ENCODE measurements around the gene IL31.

Gene IL31

DNA sequence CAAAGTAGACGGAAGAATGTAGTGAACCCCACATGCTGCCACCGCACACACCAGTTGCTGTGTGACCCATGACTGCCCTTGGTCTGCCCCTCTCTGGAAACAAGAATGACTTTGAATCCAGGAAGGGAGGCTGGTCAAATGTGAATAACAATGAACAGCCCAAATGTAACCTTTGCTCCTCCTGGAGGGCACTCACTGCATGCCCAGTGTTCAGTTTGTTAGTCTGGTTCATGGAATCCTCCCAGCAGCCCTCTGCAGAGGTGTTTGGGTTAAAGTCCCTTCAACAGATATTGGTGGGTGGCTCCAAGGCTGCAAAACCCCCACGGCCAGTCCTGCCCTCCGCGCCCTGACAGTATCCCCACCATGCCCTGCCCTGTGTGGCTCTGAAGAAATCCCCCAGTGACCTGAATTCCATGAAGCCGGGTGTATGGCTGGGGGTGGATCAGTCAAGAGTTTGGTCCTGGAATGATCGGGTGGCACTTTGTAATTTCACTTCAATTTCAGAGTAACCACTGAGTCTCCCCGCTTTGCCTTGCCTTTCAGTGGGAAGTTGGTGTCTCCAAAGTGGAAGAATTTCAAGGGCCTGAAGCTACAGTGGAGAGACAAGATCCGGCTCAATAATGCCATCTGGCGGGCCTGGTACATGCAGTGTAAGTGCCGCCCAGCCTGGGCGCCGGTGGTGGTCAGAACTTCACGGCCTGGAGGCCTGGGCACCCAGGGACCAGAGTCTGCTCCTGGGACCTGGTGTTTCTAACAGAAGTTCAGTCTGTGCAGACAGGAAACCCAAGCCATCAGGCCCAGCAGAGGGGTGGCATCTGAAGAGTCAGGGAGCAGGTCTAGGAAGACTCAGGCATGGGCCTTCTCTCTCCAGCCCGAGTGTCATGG lies 47.1 kb downstream of the IL31 start:
- no peak for DNase-seq

DNA sequence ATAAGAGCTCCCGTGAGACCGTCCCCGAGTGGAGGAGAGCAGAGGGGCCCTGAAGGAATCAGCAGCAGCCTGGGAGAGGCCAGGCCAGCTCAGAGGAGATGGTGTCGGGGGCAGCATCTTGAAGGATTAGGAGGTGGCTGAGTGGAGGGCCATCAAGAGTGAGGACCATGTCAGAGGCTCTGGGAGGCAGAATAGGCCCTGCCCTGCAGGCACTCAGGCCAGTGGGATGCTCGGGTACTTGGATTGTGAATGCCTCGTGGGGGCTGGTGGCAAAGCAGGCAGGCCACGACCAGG lies 47.7 kb downstream of the IL31 start:
- DNase-seq = no peak

DNA sequence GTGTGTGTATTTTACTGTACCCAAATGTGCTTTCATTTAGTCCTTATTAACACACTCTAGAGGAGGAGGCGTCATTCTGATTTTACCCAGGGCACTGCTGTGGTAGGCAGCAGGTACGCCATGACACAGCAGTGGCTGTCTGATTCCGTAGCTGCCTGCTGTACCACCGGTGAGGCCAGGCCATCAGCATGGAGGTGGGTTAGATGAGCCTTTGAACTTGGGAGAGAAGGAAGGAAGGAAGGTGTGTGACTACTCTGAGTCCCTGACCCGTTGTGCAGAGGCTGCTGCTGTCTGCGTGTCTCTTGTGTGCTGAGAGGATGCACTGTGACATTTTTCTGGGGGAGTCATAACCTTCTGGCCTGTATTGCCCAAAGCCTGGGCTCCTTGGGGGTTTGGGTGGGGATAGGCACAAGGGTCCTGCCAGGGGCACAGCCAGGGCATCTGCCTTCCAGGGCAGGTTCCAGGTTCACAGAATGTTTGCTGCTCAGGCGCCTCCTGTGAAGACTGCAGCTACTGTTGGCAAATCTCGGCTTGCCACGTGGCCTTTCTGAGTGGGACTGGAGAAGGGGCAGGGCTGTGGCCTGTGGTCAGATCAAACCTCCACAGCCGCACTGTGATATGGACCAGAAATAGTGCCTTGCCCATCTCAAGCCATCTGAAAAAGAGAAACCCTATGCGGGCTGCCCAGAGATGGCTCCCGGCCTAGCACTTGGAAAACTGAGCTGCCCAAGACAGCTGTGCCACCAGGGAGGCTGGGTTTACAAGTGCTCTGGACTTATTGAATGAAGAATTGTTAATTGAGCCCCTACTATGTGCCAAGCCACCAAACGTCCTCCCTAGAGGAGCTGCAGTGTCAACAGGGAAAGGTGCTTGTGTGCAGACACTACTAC lies 48.3 kb downstream of the IL31 start:
- no peak for DNase-seq

GRCh38 chr12:122124370-122124769 lies 49.7 kb downstream of the IL31 start:
- DNase-seq = no peak

GRCh38 chr12:122123761-122124145 lies 50.3 kb downstream of the IL31 start:
- no peak for DNase-seq

DNA sequence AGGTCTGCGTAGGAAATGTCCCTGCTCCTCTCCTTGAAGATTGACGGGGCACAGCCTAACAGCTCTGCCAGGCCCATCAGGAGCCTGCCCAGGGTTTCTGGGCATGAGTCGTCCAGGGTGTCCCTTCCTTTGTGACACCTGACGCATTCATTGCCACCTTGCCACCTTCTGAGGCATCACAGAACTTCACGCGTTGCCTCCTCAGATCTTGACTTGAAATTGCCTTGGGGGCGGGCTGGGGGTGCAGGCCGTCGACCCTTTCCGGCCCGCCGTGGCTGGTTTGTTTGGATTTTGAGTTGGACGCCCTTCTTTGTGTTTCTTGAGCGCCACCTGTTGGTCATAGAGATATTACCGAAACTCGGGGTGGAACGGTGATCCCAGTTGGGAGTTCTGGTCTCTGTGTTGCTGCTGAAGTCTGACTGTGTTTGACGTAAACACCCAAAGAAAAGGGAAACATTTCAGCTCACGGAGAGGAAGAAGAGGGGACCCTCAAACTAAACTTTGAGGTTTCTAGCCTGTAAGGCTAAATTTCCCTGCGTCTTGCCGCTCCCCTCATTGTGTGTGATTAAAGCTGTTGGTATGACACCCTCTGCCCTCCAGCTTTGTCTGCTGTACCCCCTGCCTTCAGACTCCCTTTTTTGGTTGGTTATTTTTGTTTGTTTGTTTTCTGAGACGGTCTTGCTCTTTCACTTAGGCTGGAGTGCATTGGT lies 50.8 kb downstream of the IL31 start:
- peak; percentile 64 for DNase-seq

Data from fibroblast of skin of right biceps (primary cell).